Central memory CD4-positive, alpha-beta T cell (primary cell): Measurements from ENCODE around the gene LMF1.

Experiments
- DNase-seq: peaks from one replicate; pipeline ENCODE4 v3.0.0; 2022

Gene LMF1

DNA sequence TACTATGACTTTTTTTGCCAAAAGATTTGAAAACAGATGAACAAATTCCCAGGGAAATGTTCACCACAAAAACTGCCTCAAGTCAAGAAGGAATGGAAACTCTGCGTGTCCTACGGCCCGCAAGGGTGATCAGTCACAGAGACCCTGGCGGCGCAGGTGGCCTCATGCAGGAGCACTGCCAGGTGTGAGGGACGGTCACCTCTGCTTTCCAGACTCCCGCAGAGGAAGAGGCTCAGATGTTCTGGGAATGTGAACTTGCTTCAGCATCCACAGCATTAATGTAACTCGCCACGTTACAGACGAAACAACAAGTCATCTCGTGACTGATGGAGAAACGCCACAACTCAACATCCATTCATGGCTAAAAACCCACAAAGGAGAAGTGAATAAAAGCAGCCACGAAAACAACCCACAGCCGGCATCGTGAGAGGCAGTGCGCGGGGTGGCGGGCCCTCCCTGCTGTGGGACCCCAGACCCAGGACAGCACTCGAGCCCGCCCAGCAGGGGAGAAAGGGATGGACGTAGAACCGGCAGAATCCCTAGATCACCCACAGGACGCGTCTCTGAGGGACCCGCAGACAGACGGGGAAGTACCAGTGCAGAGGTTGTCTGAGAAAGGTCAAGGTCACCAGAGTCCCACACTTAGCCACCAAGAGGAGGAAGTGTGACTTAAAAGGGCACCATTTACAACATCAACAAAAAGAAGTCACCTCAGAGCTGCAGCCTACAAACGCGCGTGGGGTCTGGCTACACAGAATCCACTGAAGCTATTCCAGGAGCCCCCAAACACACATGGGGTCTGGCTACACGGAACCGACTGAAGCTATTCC, 93.3 kb downstream of the LMF1 start:
- no peak for DNase-seq

DNA sequence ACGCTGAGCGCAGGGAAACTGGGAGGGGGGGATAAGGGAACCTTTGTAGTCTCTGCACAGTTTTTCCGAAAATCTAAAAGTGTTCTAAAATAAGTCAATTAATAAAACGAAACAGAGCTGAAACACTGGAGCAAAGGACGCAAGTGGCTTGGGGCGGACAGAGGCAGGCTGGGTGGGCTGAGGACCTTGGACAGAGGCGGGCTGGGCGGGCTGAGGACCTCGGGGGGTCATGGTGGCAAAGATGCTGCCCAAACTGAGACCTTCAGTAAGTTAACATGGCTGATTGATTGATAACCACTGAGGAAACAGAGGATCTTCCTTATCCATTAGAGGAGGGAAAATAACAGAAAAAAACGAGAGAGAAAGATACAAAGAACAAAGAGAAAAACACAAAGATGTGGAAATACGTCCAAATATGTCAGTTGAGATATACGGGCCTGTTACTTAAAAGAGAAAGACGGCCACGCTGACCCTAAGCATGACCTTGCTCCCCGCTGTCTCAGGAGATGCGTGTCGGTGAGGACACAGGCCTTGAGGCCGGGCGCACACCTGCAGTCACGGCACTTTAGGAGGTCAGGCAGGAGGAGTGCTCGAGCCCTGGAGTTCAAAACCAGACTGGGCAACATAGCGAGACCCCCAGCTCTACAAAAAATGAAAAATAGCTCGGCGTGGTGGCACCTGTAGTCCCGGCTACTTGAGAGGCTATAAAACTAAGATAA, 94.1 kb downstream of the LMF1 start:
- DNase-seq = no peak

DNA sequence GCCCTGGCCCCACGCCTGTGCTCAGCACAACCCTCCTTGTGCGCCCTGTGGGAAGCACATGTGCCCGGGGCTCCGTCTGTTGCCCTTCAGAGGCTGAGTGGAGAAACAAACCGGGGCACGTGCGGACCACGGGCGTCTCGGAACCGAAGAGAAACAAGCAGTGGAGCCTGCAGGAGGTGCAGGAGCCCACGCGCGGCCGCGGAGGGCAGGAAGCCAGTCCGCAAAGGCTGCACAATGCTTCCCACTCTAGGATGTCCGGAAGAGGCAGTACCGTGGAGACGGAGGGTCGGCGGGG, 94.8 kb downstream of the LMF1 start:
- DNase-seq = no peak

DNA sequence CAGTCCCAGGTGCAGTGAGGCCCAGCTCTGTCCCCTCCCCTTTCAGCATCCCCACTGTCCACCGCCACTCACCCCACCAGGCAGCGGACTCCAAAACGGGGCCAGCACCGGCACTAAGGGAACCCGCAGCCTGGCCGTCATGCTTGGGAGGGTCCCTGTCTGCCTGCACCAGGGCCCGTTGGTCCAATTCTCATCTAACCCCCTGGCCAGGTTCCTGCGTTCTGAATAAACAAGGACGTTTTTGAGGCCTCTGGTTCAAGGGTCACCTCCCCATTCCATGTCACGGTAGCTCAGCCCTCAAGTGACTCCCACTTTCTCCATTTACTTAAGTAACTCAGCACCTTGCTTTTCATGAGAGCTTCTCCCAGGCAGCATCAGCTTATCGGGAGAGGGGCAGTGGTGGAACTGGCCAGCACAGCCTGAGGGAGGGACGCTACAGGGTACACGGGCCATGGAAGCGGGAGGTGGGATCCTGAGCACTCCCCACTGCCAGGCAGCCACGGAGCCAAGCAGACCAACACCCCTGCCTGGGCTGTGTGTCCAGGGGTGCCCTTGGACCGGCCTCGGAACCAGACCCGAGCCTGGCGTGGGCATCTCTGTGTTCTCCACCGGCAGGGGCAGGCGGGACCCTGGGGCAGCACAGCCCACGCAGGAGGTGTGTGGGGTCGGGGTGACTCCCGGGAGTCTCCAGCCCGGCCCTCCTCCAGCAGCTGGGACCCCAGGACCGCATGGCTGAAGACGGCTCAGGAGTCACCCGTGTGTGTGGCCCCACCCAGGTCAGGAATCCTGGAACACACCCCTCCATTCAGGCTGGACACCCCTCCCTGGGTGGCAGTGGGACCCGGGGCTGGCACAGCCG, 95.4 kb downstream of the LMF1 start:
- DNase-seq = no peak

DNA sequence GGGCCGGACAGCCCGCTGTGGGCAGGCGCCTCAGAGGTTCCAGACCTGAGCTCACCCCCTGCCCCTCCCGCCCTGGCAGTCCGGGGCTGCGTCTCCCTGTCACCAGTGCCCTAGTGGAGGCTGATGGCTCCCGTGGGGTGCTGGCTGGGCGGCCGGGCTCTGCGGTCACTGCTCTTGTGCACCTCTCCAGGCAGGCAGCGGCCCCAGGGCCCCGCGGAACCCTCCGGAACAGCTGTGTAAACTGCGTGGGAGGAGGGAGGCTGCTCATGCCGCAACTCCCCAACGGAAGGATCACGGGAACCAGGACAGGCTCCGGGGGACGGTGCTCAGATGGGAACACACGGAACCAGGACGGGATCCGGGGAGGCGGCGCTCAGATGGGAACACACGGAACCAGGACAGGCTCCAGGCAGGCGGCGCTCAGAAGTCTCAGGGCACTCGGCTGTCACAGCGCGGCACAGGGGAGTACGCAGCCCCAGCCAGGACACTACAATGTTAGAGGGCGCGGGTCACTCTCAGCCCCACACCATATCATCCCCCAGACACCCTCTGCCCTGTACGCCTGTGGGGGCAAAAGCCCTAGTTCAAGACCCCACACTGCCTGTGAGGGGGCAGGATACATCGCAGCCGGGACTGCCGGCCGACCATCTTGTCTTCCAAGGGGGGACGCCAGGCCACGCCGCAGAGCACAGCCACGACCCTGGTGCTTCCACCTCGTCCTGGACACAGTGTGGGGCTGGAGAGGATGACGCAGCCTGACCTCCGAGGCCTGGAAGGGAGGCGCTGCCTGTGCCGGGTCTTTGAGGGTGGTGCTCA, 96.2 kb downstream of the LMF1 start:
- no peak for DNase-seq

DNA sequence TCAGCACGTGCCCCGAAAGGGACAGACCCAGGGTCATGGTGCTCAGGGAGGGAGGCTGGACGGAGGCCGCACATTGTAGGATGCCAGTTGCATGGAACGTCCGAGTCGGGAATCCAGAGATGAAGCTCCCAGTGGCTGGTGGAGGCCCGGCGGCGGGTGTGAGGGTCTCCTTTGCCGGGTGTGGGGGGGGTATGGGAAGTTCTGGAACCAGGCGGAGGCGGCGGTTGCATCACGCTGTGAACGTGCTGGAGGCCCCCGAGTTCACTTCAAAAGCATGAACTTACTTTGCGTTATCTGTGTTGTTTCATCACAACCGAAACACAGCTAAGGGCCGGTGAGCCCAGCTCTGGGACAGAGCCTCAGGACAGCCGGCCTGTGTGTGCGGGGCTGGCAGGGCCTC, 96.9 kb downstream of the LMF1 start:
- no peak for DNase-seq

DNA sequence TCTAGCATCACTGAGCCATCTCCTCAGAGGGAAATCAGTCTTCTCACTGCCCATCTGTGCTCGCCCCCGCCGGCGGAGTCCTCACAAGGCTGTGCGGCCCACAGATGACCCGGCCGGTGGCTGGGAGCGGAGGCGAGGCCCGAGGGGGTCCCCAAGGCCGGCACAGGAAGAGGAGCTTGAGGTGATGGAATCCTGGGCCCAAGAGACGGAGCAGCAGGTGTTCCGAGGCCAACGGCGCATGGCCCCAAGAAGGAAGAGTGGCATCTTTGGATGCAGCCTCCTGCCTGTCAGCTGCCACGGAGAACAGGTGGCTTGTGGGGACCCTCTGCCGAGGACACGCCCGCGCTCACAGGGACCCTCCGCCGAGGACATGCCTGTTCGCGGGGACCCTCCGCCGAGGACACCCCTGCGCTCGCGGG, 97.5 kb downstream of the LMF1 start:
- DNase-seq = no peak

DNA sequence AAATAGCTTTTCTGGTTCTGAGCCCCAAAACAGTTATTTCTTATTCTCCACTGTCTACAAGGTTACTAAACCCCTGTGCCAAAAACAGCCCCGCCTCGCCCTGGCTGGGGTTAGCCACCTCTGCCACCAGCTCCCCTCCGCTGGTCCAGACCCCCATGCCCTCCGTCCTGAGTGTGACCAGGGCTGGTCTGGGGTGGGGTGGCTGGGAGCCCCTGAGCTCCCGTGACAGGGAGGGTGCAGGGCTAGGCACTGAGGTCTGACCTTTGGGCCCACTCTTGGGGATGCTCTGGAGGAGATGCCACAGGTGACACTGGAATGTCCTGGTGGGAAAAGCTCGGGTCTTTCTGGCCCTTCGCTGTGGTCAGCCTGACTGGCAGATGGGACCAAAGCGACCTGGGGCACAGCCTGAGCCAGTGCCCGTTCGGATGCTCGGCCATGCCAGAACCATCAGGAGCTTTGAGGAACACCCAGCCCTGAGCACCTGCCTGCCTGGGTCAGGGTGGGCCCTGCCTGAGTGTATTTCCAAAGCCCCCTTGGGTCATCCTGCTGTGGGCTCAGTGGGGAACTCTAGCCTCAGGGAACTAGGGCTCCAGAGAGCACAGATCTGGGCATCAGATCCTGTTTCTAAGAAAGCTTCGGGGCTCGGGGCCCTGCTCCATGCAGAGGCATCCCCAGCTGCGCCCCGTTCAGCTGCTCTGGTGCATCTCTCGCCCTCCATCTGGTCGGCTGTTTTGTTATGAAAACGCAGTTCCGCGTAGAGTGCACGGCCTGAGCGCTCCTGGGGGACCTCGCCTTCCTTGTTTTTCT, 98.1 kb downstream of the LMF1 start:
- DNase-seq = no peak

DNA sequence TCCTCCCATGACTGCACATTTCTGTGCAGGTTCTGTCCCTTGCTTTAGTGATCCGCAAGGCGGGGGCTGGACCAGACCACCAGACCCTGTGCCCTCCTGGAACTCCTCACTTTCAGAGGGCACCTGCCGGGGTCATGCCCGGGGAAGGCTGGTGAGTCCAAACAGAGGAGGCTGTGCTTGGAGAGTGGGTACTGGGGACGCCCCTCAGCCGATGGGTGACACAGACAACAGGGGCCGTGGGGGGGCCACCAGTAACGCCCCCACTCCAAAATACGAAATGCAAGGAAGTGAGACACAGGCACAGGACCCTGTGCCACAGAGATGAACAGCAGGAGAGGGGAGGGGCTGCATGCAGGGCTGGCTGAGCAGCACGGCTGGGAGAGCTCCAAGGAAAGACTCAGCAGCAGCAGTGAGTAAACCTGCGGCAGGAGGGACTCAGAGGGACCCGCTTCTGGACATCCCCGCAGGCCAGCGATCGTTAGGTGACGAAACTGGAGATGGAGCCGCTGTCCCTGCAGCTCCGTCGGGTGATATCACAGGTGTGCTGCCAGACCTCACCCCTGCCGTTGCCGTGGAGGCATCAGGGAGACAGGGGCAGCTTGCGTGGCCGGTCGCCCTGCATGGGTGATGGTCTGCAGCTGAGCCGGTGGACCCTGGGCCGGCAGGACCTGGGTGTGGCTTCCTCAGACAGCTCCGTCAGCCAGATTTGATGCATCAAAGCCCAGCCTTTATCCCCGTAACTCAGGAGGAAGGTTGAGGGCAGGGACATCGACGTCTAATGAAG, 99.0 kb downstream of the LMF1 start:
- DNase-seq = no peak

DNA sequence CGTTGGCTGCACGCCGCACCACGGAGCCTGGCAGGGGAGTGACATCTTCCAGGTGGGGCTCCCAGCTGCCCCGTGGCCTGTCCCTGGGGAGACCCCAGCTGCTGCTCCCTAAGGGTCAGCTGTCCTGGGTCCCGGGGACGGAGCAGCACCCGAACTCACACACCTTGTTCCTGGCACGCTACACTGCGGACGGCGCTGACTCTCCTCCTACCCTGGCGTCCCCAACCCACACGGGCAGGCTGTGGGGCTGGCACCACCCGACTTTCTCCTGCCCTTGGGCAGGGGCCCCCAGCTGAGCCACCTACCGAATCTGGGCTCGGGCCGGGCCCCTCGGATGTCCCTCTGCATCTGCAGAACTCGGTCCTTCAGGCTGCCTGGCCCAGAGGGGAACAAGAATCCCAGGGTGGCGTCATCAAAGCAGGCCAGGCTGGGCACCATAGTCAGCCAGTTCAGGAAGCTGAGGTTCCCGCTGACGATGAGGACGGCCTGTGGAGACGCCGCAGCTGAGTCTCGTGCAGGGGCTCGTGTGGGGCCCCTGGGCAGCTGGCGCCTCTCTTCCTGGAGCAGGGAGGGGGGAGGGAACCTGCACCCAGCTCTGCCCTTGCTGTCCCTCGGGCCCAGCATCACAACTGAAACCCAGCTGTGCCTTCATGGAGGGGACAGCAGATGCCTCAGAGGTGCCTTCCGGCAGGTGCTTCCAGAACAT, 99.8 kb downstream of the LMF1 start:
- DNase-seq = no peak

DNA sequence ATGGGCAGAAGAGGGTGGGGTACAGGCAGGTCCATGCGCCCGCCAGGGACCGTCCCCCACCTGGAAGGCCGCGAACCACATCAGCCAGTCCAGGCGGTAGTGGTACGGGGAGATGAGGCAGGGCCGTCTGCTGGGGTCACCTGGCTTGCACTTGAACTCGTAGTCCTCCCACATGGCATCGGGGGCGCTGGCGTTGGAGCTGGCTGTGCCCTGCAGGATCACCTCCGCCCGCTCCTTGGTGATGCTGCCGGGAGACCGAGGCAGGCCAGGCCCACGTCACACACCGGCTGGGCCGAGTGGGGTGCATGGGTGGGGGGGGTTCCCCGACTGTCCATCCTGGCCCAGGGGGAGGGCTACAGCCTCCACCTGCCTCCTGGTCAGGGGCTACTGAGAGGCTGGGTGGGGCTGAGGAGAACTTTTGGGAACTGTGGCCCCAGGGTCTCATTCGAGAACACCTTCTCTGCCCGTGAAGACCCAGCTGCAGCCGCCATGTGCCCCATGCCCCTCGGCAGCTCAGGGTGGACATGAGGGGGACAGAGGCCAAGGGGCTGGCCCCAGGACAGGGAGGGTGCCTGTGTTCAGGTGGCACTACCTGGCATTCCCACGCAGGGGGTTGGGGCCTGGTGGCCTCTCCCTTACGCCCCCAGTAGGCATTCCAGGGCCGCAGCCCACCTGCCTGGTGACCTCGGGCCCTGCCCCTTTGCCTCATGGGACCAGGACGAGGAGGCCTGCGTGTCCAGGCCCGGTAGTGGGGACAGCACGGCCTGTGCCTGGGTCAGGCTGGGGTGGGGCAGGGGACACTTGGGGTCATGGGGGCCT, 100.8 kb downstream of the LMF1 start:
- DNase-seq = no peak

DNA sequence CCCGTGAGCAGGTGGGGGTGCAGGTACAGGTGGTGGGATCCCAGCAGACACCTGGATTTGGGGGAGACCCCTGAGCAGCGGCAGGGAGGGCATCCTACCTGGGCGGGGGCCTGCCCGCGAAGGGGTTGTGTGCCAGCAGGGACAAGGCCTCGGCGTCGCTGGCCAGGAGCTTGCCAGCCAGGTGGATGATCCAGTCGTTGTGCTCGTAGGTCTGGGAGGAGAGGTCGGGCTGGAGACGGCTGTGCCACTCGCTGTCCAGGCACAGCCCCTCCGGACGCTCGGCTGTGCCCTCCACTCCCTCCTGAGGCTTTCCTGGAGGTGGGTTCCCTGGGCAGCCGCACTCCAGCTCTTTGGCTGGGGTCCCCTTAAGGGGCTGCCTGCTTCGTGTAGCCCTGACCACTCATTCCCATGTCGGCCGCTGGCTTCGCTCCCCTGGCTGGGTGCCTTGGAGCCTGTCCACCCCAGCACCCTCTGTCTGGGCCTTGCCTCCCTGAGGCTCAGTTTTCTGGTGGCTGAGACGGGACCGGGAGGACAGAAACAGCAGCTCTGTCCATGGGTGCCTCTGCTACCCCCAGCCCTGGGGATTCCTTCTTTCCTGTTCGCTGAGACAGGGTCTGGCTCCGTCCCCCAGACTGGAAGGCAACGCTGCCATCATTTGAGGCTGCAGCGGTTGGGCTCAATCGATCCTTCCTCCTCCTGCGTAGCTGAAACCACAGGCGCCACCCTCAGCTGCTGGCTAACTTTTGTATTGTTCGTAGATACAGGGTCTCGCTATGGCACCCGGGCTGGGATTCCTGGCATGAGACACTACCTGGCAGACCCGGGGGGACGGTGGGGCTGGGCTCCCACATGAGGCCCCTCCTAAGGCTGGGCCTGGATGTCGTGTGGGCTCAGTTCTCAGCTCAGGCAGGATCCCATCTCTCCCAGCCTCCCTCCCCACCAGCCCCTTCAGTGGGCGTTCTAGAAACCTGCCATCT, 101.7 kb downstream of the LMF1 start:
- no peak for DNase-seq

DNA sequence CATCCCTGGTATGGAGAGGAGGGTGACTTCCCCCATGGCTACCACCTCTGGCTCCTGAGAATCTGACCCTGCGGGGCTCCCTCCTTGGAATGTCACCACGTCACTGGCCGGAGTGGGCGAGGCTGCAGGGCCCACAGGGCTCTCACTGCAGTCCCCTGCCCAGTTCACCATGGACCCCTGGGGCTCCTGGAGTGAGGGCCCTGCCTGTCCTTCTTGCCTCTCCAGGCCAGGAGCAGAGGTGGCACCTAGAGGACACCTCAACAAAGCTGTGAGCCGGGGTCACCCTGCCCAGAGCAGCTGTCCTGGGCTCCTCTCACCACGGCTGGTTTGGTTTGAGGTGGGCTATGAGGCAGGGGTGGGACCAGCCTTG, 102.4 kb downstream of the LMF1 start:
- DNase-seq = no peak

DNA sequence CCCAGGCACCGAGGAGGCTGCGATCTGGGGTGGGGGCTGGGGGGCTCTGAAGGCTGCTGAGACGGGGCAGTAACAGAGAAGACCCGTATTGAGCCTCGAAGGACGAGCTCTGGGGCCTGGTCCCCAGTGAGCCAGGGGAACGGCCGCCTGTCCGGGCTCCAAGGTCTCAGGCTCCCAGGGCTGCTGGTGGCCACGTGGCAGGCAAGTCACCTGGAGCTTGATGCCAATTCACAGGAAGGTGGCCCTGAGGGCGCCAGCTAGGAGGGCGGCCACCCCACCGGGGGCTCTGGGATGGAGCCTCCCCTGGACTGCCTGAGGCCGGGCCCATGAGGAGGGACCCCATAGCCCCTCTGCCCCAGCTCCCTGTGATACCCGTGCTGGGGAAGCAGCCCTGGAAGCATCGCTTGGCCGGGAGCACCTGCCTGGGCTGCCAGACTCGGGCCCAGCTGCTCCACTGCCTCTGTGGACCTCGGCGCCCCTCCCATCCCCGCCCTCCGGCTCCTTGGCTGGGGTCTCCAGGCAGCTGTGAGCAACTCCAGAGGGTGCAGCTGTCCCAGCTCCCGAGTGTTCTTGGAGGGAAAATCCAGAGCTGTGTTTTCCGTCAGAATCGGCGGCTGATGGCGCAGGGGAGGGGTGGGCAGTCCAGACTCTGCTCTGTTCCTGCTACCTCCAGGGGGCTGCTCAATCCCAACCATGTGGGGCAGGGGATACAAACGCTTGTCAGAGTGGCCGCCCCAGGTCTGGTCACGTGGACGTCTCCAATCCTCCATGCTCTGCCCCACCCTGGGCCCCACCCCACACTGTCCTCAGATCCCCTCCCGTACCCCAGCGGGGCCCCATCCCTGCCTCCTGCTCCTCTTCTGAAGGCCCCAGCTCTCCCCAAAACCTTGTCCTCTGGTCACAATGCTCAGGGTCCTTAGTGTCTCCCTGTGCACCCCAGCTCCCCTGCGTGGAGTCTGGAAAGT, 103.1 kb downstream of the LMF1 start:
- DNase-seq = no peak

DNA sequence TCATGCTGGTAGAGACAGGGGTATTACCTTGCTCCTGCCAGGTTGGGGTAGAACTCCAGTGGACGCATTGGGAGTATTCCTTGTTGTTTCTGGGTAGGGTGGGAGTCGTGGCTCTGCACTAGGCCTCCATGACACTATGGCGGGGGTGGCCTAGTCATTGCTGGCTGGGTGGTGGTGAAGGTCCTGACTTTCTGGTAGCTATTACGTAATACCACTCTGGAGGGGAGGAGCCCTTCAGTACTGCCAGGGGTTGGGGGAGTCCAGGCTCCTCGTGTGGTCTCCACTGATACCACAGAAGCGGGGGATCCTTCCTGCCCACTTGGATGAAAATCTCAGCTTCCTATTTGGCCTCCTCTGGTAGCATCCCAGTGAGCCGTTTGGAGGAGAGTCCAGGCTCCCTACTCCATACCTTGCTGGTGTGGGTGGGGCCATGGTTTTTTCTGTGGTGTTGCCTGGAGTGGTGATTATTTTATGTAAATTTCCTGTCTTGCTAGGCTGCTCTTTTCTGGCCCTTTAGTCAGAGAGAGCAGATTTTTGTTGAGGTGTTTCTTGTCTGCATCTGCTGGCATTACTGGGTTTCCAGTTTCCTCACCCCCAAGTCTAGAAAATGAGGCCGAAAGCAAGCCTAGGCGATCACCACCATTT, 104.4 kb downstream of the LMF1 start:
- no peak for DNase-seq

DNA sequence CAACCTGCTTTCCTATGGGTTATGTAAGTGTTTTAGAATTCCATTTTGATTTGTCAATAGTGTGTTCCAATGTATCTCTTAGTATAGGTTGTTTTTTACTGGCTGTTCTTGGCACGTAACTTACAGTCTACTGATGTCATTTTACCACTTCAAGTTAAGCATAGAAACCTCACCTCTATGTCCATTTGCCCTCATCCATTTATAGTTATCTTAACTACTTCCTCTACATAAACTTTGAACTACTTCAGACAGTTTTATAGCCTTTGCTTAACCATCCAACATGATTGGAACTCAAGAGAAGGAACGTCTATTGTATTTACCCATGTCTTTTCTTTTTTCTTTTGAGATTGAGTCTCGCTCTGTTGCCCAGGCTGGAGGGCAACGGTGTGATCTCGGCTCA, 105.8 kb downstream of the LMF1 start:
- no peak for DNase-seq

DNA sequence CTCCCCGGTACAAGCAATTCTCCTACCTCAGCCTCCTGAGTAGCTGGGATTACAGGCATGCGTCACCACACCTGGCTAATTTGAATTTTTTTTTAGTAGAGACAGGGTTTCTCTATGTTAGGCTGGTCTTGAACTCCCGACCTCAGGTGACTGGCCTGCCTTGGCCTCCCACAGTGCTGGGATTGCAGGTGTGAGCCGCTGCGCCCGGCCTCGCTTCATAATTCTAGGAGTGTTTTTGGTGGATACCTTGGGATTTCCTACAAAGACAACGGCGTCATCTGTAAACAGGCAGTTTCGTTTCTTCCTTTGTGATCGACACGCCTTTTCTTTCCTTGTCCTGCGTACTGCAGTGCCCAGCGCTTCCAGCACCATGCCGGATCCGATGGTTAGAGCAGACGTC, 109.3 kb downstream of the LMF1 start:
- no peak for DNase-seq
